Activated naive CD8-positive, alpha-beta T cell treated with anti-CD3 and anti-CD28 coated beads for 36 hours (primary cell): Measurements from ENCODE around the gene CCL8. TPM values are rescaled to one million over a fixed set of nuclear protein-coding genes. Genes with fewer than 3 reads are reported as not detected.
"Not testable (repeated sequence)": the region's sequence is repeated elsewhere in the genome, so short reads cannot be mapped to it uniquely, and the experiment has no call there.

Experiments used
- DNase-seq: peaks from one replicate; pipeline ENCODE4 v3.0.0; 2021
- H3K27ac Mint-ChIP-seq: one replicate; pipeline ENCODE4 v1.8.0; 2022; ENCODE audit warnings: mild to moderate bottlenecking, moderate library complexity, mixed read lengths
- H3K27me3 Mint-ChIP-seq: one replicate; pipeline ENCODE4 v1.8.0; 2022; ENCODE audit warnings: mild to moderate bottlenecking, mixed read lengths
- H3K36me3 Mint-ChIP-seq: one replicate; pipeline ENCODE4 v1.8.0; 2021; ENCODE audit warnings: mild to moderate bottlenecking, mixed read lengths
- H3K4me1 Mint-ChIP-seq: one replicate; pipeline ENCODE4 v1.8.0; 2021; ENCODE audit warnings: mixed read lengths
- H3K4me3 Mint-ChIP-seq: one replicate; pipeline ENCODE4 v1.8.0; 2022; ENCODE audit warnings: mild to moderate bottlenecking, moderate library complexity, mixed read lengths
- H3K9me3 Mint-ChIP-seq: one replicate; pipeline ENCODE4 v1.8.0; 2022; ENCODE audit warnings: mixed read lengths
- total RNA-seq, 2 experiments: library from RNA; stranded (reverse); gene quantifications; one replicate each; pipeline ENCODE4 v1.2.3, GENCODE V29; 2021

CCL8 gene
- total RNA-seq, 2 experiments from 2014 or later = not detected

- Mint-ChIP-seq H3K36me3 (no peaks in the 10 kb centered on the region), H3K4me3 (no peak overlapping the region), H3K9me3 (no peaks in the 10 kb centered on the region), H3K4me1 (peaks cover 10% of the 10 kb centered on the region), H3K27me3 (peaks cover 5% of the 10 kb centered on the region), H3K27ac (no peak overlapping the region)
- DNase-seq = no peak
Observed at GRCh38 chr17:34305061-34305460, 14.2 kb upstream of the CCL8 start.

- peaks cover 8% of the 10 kb centered on the region for H3K4me1 Mint-ChIP-seq
- no peak overlapping the region for H3K4me3 Mint-ChIP-seq
- H3K36me3 Mint-ChIP-seq = no peaks in the 10 kb centered on the region
- H3K27me3 Mint-ChIP-seq = peaks cover 5% of the 10 kb centered on the region
- DNase-seq = no peak
- H3K27ac Mint-ChIP-seq = no peak overlapping the region
- no peaks in the 10 kb centered on the region for H3K9me3 Mint-ChIP-seq
Observed at GRCh38 chr17:34305606-34306005, 13.6 kb upstream of the CCL8 start.

GRCh38 chr17:34306466-34306865 is 12.8 kb upstream of the CCL8 start:
- Mint-ChIP-seq H3K27ac (no peak overlapping the region), H3K4me3 (no peak overlapping the region), H3K36me3 (no peaks in the 10 kb centered on the region), H3K4me1 (peaks cover 8% of the 10 kb centered on the region), H3K9me3 (no peaks in the 10 kb centered on the region), H3K27me3 (peaks cover 6% of the 10 kb centered on the region)
- no peak for DNase-seq

- DNase-seq = no peak
- Mint-ChIP-seq H3K4me3 (no peak overlapping the region), H3K27ac (no peak overlapping the region), H3K36me3 (no peaks in the 10 kb centered on the region), H3K9me3 (no peaks in the 10 kb centered on the region), H3K27me3 (peaks cover 6% of the 10 kb centered on the region), H3K4me1 (peaks cover 8% of the 10 kb centered on the region)
Observed at GRCh38 chr17:34307110-34307509, 12.1 kb upstream of the CCL8 start.

GRCh38 chr17:34308371-34308770 is 10.9 kb upstream of the CCL8 start:
- DNase-seq = no peak
- Mint-ChIP-seq H3K36me3 (no peaks in the 10 kb centered on the region), H3K27ac (no peak overlapping the region), H3K27me3 (peaks cover 9% of the 10 kb centered on the region), H3K9me3 (no peaks in the 10 kb centered on the region), H3K4me1 (peaks cover 8% of the 10 kb centered on the region), H3K4me3 (no peak overlapping the region)

- Mint-ChIP-seq H3K4me3 (no peak overlapping the region), H3K36me3 (no peaks in the 10 kb centered on the region), H3K27me3 (peaks cover 18% of the 10 kb centered on the region), H3K9me3 (no peaks in the 10 kb centered on the region), H3K27ac (no peak overlapping the region), H3K4me1 (peaks cover 8% of the 10 kb centered on the region)
- DNase-seq = no peak
Observed at GRCh38 chr17:34311291-34311690, 7.9 kb upstream of the CCL8 start.

GRCh38 chr17:34312080-34312479 is 7.2 kb upstream of the CCL8 start:
- no peak for DNase-seq
- H3K36me3 Mint-ChIP-seq = no peaks in the 10 kb centered on the region
- no peak overlapping the region for H3K27ac Mint-ChIP-seq
- peaks cover 18% of the 10 kb centered on the region for H3K27me3 Mint-ChIP-seq
- peaks cover 5% of the 10 kb centered on the region for H3K4me1 Mint-ChIP-seq
- no peaks in the 10 kb centered on the region for H3K9me3 Mint-ChIP-seq
- H3K4me3 Mint-ChIP-seq = no peak overlapping the region

- H3K36me3 Mint-ChIP-seq = no peaks in the 10 kb centered on the region
- no peaks in the 10 kb centered on the region for H3K9me3 Mint-ChIP-seq
- no peaks in the 10 kb centered on the region for H3K4me1 Mint-ChIP-seq
- H3K27me3 Mint-ChIP-seq = peaks cover 18% of the 10 kb centered on the region
- DNase-seq = no peak
- no peak overlapping the region for H3K27ac Mint-ChIP-seq
- no peak overlapping the region for H3K4me3 Mint-ChIP-seq
Observed at GRCh38 chr17:34313164-34313563, 6.1 kb upstream of the CCL8 start.

GRCh38 chr17:34314279-34314678 is 5.0 kb upstream of the CCL8 start:
- no peak for DNase-seq
- H3K36me3 Mint-ChIP-seq = no peaks in the 10 kb centered on the region
- no peak overlapping the region for H3K4me3 Mint-ChIP-seq
- H3K9me3 Mint-ChIP-seq = no peaks in the 10 kb centered on the region
- no peak overlapping the region for H3K27ac Mint-ChIP-seq
- peaks cover 18% of the 10 kb centered on the region for H3K27me3 Mint-ChIP-seq
- no peaks in the 10 kb centered on the region for H3K4me1 Mint-ChIP-seq

GRCh38 chr17:34318474-34318873 is 761 bp upstream of the CCL8 start:
- Mint-ChIP-seq H3K4me1 (no peaks in the 10 kb centered on the region), H3K9me3 (no peaks in the 10 kb centered on the region), H3K4me3 (no peak overlapping the region), H3K27ac (no peak overlapping the region), H3K27me3 (peaks cover 9% of the 10 kb centered on the region), H3K36me3 (no peaks in the 10 kb centered on the region)
- no peak for DNase-seq

GRCh38 chr17:34321964-34322363 is 2.7 kb downstream of the CCL8 start:
- Mint-ChIP-seq H3K4me1 (no peaks in the 10 kb centered on the region), H3K27ac (no peak overlapping the region), H3K27me3 (peaks cover 8% of the 10 kb centered on the region), H3K36me3 (no peaks in the 10 kb centered on the region), H3K4me3 (no peak overlapping the region), H3K9me3 (peaks cover 6% of the 10 kb centered on the region)
- DNase-seq = no peak

GRCh38 chr17:34327580-34327979 is 8.3 kb downstream of the CCL8 start:
- H3K36me3 Mint-ChIP-seq, H3K4me1 Mint-ChIP-seq, DNase-seq, H3K4me3 Mint-ChIP-seq, H3K9me3 Mint-ChIP-seq, H3K27ac Mint-ChIP-seq: not testable (repeated sequence)
- H3K27me3 Mint-ChIP-seq = peaks cover 27% of the 10 kb centered on the region

GRCh38 chr17:34337701-34338100 is 18.5 kb downstream of the CCL8 start:
- H3K9me3 Mint-ChIP-seq = peaks cover 2% of the 10 kb centered on the region
- H3K27me3 Mint-ChIP-seq = peaks cover 46% of the 10 kb centered on the region
- no peak for DNase-seq
- H3K27ac Mint-ChIP-seq = no peak overlapping the region
- H3K36me3 Mint-ChIP-seq = no peaks in the 10 kb centered on the region
- H3K4me3 Mint-ChIP-seq = no peak overlapping the region
- no peaks in the 10 kb centered on the region for H3K4me1 Mint-ChIP-seq

GRCh38 chr17:34339138-34339770 is 20.0 kb downstream of the CCL8 start:
- H3K36me3 Mint-ChIP-seq = no peaks in the 10 kb centered on the region
- H3K9me3 Mint-ChIP-seq = peaks cover 2% of the 10 kb centered on the region
- no peaks in the 10 kb centered on the region for H3K4me1 Mint-ChIP-seq
- H3K27ac Mint-ChIP-seq = no peak overlapping the region
- H3K27me3 Mint-ChIP-seq = peaks cover 54% of the 10 kb centered on the region
- H3K4me3 Mint-ChIP-seq = no peak overlapping the region
- no peak for DNase-seq

GRCh38 chr17:34341916-34342315 is 22.7 kb downstream of the CCL8 start:
- no peaks in the 10 kb centered on the region for H3K4me1 Mint-ChIP-seq
- H3K4me3 Mint-ChIP-seq = no peak overlapping the region
- H3K36me3 Mint-ChIP-seq = no peaks in the 10 kb centered on the region
- H3K27ac Mint-ChIP-seq = no peak overlapping the region
- H3K9me3 Mint-ChIP-seq = no peaks in the 10 kb centered on the region
- H3K27me3 Mint-ChIP-seq = peaks cover 49% of the 10 kb centered on the region
- no peak for DNase-seq

- no peaks in the 10 kb centered on the region for H3K4me1 Mint-ChIP-seq
- no peaks in the 10 kb centered on the region for H3K36me3 Mint-ChIP-seq
- no peak for DNase-seq
- peaks cover 24% of the 10 kb centered on the region for H3K27me3 Mint-ChIP-seq
- no peak overlapping the region for H3K4me3 Mint-ChIP-seq
- no peaks in the 10 kb centered on the region for H3K9me3 Mint-ChIP-seq
- no peak overlapping the region for H3K27ac Mint-ChIP-seq
Observed at GRCh38 chr17:34347063-34347462, 27.8 kb downstream of the CCL8 start.
